Testis (tissue), 2 donors: ENCODE data around the gene RSU1.

Experiments used
- POLR2A ChIP-seq: fragments of 450-650 bp; IDR thresholded peaks from one replicate; pipeline ENCODE4 v1.6.1; 2017; ENCODE audit warnings: antibody characterized with exemption, mild to moderate bottlenecking, moderate library complexity
- TF ChIP-seq, protein P1 (sequence below), 3 experiments: fragments of 450-650 bp in 2 of 3; fragments of 200-600 bp in 1 of 3; sonication (generic) in 1 of 3; IDR thresholded peaks; one replicate each; pipeline ENCODE4 v1.5.1; 2016 to 2019; ENCODE audit warnings: antibody characterized with exemption in 3 of 3, mild to moderate bottlenecking in 2 of 3, moderate library complexity in 1 of 3

GRCh38 chr10:16748749-16749148 is 68.5 kb downstream of the RSU1 start:
- TF ChIP-seq, protein P1, sequence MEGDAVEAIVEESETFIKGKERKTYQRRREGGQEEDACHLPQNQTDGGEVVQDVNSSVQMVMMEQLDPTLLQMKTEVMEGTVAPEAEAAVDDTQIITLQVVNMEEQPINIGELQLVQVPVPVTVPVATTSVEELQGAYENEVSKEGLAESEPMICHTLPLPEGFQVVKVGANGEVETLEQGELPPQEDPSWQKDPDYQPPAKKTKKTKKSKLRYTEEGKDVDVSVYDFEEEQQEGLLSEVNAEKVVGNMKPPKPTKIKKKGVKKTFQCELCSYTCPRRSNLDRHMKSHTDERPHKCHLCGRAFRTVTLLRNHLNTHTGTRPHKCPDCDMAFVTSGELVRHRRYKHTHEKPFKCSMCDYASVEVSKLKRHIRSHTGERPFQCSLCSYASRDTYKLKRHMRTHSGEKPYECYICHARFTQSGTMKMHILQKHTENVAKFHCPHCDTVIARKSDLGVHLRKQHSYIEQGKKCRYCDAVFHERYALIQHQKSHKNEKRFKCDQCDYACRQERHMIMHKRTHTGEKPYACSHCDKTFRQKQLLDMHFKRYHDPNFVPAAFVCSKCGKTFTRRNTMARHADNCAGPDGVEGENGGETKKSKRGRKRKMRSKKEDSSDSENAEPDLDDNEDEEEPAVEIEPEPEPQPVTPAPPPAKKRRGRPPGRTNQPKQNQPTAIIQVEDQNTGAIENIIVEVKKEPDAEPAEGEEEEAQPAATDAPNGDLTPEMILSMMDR (IDR thresholded peaks at IDR 0.05), result no peak
- no peak for TF ChIP-seq POLR2A
